GM23338 (cell line): ENCODE data around the gene GAS2L3. TPM values are rescaled to one million over a fixed set of nuclear protein-coding genes. Genes with fewer than 3 reads are reported as not detected.

ENCODE experiments used
- ATAC-seq: fragments of 200-7000 bp; cut with Tn5 transposase; 3 replicates; pipeline ENCODE4 v1.9.1; 2020
- DNase-seq: peaks from one replicate; pipeline ENCODE4 v3.0.0-alpha.2; 2015; ENCODE audit warnings: low spot score
- H2AFZ ChIP-seq: fragments of 200-600 bp; sonication (generic); 2 replicates; pipeline ENCODE4 v1.8.0; 2016; ENCODE audit warnings: antibody characterized with exemption, mild to moderate bottlenecking, moderate library complexity
- H3F3A ChIP-seq: fragments of 200-600 bp; sonication (generic); replicated peaks from 2 replicates; pipeline ENCODE4 v1.8.0; 2017; ENCODE audit warnings: antibody characterized with exemption, mixed run types, low read depth
- H3K27ac ChIP-seq: fragments of 200-600 bp; sonication (generic); 2 replicates; pipeline ENCODE4 v1.6.1; 2016; ENCODE audit warnings: low read depth
- H3K27me3 ChIP-seq: fragments of 200-600 bp; sonication (generic); 2 replicates; pipeline ENCODE4 v1.8.0; 2016; ENCODE audit warnings: mild to moderate bottlenecking, mixed run types, moderate library complexity; ENCODE audit not compliant: insufficient read depth
- H3K36me3 ChIP-seq: fragments of 200-600 bp; sonication (generic); 2 replicates; pipeline ENCODE4 v1.8.0; 2016; ENCODE audit warnings: mild to moderate bottlenecking; ENCODE audit not compliant: insufficient read depth
- H3K4me1 ChIP-seq: fragments of 200-600 bp; sonication (generic); 2 replicates; pipeline ENCODE4 v1.8.0; 2016; ENCODE audit warnings: mild to moderate bottlenecking, moderate library complexity; ENCODE audit not compliant: insufficient read depth
- H3K4me2 ChIP-seq: fragments of 200-600 bp; sonication (generic); 2 replicates; pipeline ENCODE4 v1.7.1; 2017; ENCODE audit warnings: mixed run types
- H3K4me3 ChIP-seq: fragments of 200-600 bp; sonication (generic); 2 replicates; pipeline ENCODE4 v1.6.1; 2016; ENCODE audit warnings: mixed run types
- H3K79me2 ChIP-seq: fragments of 200-600 bp; sonication (generic); replicated peaks from 2 replicates; pipeline ENCODE4 v1.8.0; 2017; ENCODE audit warnings: mild to moderate bottlenecking; ENCODE audit not compliant: insufficient read depth
- H3K9me2 ChIP-seq: fragments of 200-600 bp; sonication (generic); 2 replicates; pipeline ENCODE4 v1.8.0; 2017; ENCODE audit not compliant: insufficient read depth
- H4K20me1 ChIP-seq: fragments of 200-600 bp; sonication (generic); replicated peaks from 2 replicates; pipeline ENCODE4 v1.8.0; 2017; ENCODE audit warnings: mild to moderate bottlenecking; ENCODE audit not compliant: insufficient read depth
- H3K27ac Mint-ChIP-seq: 2 replicates; pipeline ENCODE4 v1.8.0; 2020; ENCODE audit warnings: inconsistent platforms, mild to moderate bottlenecking, moderate library complexity, mixed read lengths
- H3K27me3 Mint-ChIP-seq: 3 replicates; pipeline ENCODE4 v1.8.0; 2022; ENCODE audit warnings: low read depth, mild to moderate bottlenecking, moderate library complexity, mixed read lengths, inconsistent platforms; ENCODE audit not compliant: insufficient read depth, poor library complexity
- H3K36me3 Mint-ChIP-seq: 3 replicates; pipeline ENCODE4 v1.8.0; 2021; ENCODE audit warnings: low read depth, mild to moderate bottlenecking, inconsistent platforms, moderate library complexity, mixed read lengths
- H3K4me1 Mint-ChIP-seq: 3 replicates; pipeline ENCODE4 v1.8.0; 2020; ENCODE audit warnings: mild to moderate bottlenecking, inconsistent platforms, mixed read lengths
- H3K4me3 Mint-ChIP-seq: 3 replicates; pipeline ENCODE4 v1.8.0; 2021; ENCODE audit warnings: moderate library complexity, mild to moderate bottlenecking, inconsistent platforms, mixed read lengths
- H3K9me3 Mint-ChIP-seq: 3 replicates; pipeline ENCODE4 v1.8.0; 2020; ENCODE audit warnings: moderate library complexity, mild to moderate bottlenecking, inconsistent platforms, mixed read lengths
- CREB1 ChIP-seq: fragments of 250-450 bp; sonication (Bioruptor Pico); IDR thresholded peaks from 2 replicates; pipeline ENCODE4 v1.5.0; 2020; ENCODE audit warnings: low read depth, mild to moderate bottlenecking, moderate library complexity
- CTCF ChIP-seq, 2 experiments: fragments of 200-600 bp in 1 of 2; sonication (generic) in 1 of 2; conservative IDR thresholded peaks; 2 replicates each; pipeline versions ENCODE4 v1.5.1 to v1.6.1; 2016 to 2017; ENCODE audit warnings: antibody characterized with exemption in 2 of 2, low read depth in 2 of 2, mild to moderate bottlenecking in 2 of 2, moderate library complexity in 1 of 2
- EZH2phosphoT487 ChIP-seq: fragments of 200-600 bp; sonication (generic); IDR thresholded peaks from one replicate; pipeline ENCODE4 v1.8.1; 2018; ENCODE audit warnings: antibody characterized with exemption; ENCODE audit not compliant: unreplicated experiment
- JUNB ChIP-seq: IDR thresholded peaks from one replicate; pipeline ENCODE4 v1.6.1; 2016; ENCODE audit warnings: antibody characterized with exemption; ENCODE audit not compliant: unreplicated experiment
- STAT1 ChIP-seq: IDR thresholded peaks from one replicate; pipeline ENCODE4 v1.6.1; 2016; ENCODE audit warnings: antibody characterized with exemption; ENCODE audit not compliant: unreplicated experiment
- ZNF114 ChIP-seq: fragments of 250-450 bp; sonication (Bioruptor Pico); IDR thresholded peaks from 2 replicates; pipeline ENCODE4 v1.5.0; 2020; ENCODE audit warnings: mild to moderate bottlenecking, moderate library complexity
- ZNF331 ChIP-seq: fragments of 250-450 bp; sonication (Bioruptor Pico); IDR thresholded peaks from 2 replicates; pipeline ENCODE4 v1.5.0; 2020; ENCODE audit warnings: low read depth, mild to moderate bottlenecking, moderate library complexity
- ZNF462 ChIP-seq: fragments of 250-450 bp; sonication (Bioruptor Pico); IDR thresholded peaks from 2 replicates; pipeline ENCODE4 v1.5.0; 2020; ENCODE audit warnings: mild to moderate bottlenecking, moderate library complexity
- polyA plus RNA-seq: library from polyadenylated mRNA; unstranded; fragments of >200 nt; fragmentation: Nextera tagmentation; extraction: Ambion mirVana; gene quantifications from 2 replicates; pipeline ENCODE4 v1.2.1, GENCODE V29; 2016
- total RNA-seq: library from RNA; depleted of rRNA; stranded (reverse); fragments of >200 nt; shearing (Covaris generic); gene quantifications from 2 replicates; pipeline ENCODE4 v1.2.3, GENCODE V29; 2014

Gene GAS2L3
- total and polyA plus RNA-seq, 2 experiments from 2014 or later: 9.7 to 22.3 TPM

- Mint-ChIP-seq H3K9me3 (no peaks in the 10 kb centered on the region), H3K4me1 (no peaks in the 10 kb centered on the region), H3K36me3 (peaks cover 12% of the 10 kb centered on the region; the same call in 1 of the 3 replicates), H3K27me3 (no peaks in the 10 kb centered on the region), H3K4me3 (no peak overlapping the region), H3K27ac (no peak overlapping the region)
- DNase-seq (no peak), ATAC-seq (no peak)
- no peaks in the 10 kb centered on the region for H3K79me2 ChIP-seq
- H3K36me3 ChIP-seq: no peaks in the 10 kb centered on the region
- no peaks in the 10 kb centered on the region for H3F3A ChIP-seq
- no peak overlapping the region for H3K27ac ChIP-seq
- H3K4me1 ChIP-seq: no peaks in the 10 kb centered on the region
- no peak for TF ChIP-seq ZNF462 (CRISPR knock-in tag)
- TF ChIP-seq CTCF (conservative IDR thresholded peaks at IDR 0.05; ENCODE audit: low read depth in 2 of 2): no peak
- TF ChIP-seq ZNF331: no peak
- no peak for TF ChIP-seq CREB1 (CRISPR knock-in tag)
- TF ChIP-seq STAT1: no peak
- no peak for TF ChIP-seq JUNB
- no peak for TF ChIP-seq ZNF114 (CRISPR knock-in tag)
- no peak for TF ChIP-seq EZH2phosphoT487
- H3K4me2 ChIP-seq: no peak overlapping the region
- no peak overlapping the region for H3K4me3 ChIP-seq
- no peaks in the 10 kb centered on the region for H3K27me3 ChIP-seq
- H4K20me1 ChIP-seq: no peaks in the 10 kb centered on the region
- H2AFZ ChIP-seq: no peak overlapping the region
- no peaks in the 10 kb centered on the region for H3K9me2 ChIP-seq
Measured at GRCh38 chr12:100612606-100613005, 39.1 kb downstream of the GAS2L3 start.
